Parathyroid adenoma (tissue), 2 donors: Measurements from ENCODE around the gene OSCAR.

ENCODE experiments used
- H2AFZ ChIP-seq: fragments of 300-600 bp; sonication (generic); one replicate; pipeline ENCODE4 v1.7.0; 2017; ENCODE audit warnings: antibody characterized with exemption, mild to moderate bottlenecking
- H3K27ac ChIP-seq: fragments of 300-600 bp; sonication (generic); one replicate; pipeline ENCODE4 v1.7.0; 2017
- H3K27me3 ChIP-seq: fragments of 300-600 bp; sonication (generic); one replicate; pipeline ENCODE4 v1.7.0; 2017; ENCODE audit warnings: low read length; ENCODE audit not compliant: control insufficient read depth, insufficient read depth
- H3K36me3 ChIP-seq: fragments of 300-600 bp; sonication (generic); one replicate; pipeline ENCODE4 v1.7.0; 2017; ENCODE audit warnings: low read length; ENCODE audit not compliant: control insufficient read depth, insufficient read depth
- H3K4me1 ChIP-seq: fragments of 300-600 bp; sonication (generic); one replicate; pipeline ENCODE4 v1.7.0; 2017; ENCODE audit warnings: control low read depth
- H3K4me2 ChIP-seq: fragments of 300-600 bp; sonication (generic); one replicate; pipeline ENCODE4 v1.7.0; 2017; ENCODE audit warnings: low read length
- H3K4me3 ChIP-seq: fragments of 300-600 bp; sonication (generic); one replicate; pipeline ENCODE4 v1.7.0; 2017; ENCODE audit warnings: low read depth, low read length
- H3K79me2 ChIP-seq: fragments of 300-600 bp; sonication (generic); one replicate; pipeline ENCODE4 v1.7.0; 2017; ENCODE audit warnings: control low read depth
- H3K9ac ChIP-seq: fragments of 300-600 bp; sonication (generic); one replicate; pipeline ENCODE4 v1.7.0; 2017; ENCODE audit warnings: mild to moderate bottlenecking
- H3K9me3 ChIP-seq: fragments of 300-600 bp; sonication (generic); one replicate; pipeline ENCODE4 v1.7.0; 2017; ENCODE audit warnings: low read length; ENCODE audit not compliant: control insufficient read depth
- TF ChIP-seq, protein P1 (sequence below): fragments of 300-600 bp; sonication (generic); IDR thresholded peaks from one replicate; pipeline ENCODE4 v1.7.0; 2017; ENCODE audit warnings: antibody characterized with exemption, mild to moderate bottlenecking
- donor health status: primary hyperparathyroidism.

Gene OSCAR

GRCh38 chr19:54047616-54048015 is 53.0 kb downstream of the OSCAR start:
- H3K4me3 ChIP-seq: no peak overlapping the region
- no peaks in the 10 kb centered on the region for H3K36me3 ChIP-seq
- no peak overlapping the region for H3K27ac ChIP-seq
- H3K4me1 ChIP-seq: no peaks in the 10 kb centered on the region
- no peak overlapping the region for H3K4me2 ChIP-seq
- TF ChIP-seq, protein P1, sequence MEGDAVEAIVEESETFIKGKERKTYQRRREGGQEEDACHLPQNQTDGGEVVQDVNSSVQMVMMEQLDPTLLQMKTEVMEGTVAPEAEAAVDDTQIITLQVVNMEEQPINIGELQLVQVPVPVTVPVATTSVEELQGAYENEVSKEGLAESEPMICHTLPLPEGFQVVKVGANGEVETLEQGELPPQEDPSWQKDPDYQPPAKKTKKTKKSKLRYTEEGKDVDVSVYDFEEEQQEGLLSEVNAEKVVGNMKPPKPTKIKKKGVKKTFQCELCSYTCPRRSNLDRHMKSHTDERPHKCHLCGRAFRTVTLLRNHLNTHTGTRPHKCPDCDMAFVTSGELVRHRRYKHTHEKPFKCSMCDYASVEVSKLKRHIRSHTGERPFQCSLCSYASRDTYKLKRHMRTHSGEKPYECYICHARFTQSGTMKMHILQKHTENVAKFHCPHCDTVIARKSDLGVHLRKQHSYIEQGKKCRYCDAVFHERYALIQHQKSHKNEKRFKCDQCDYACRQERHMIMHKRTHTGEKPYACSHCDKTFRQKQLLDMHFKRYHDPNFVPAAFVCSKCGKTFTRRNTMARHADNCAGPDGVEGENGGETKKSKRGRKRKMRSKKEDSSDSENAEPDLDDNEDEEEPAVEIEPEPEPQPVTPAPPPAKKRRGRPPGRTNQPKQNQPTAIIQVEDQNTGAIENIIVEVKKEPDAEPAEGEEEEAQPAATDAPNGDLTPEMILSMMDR: no peak
- no peak overlapping the region for H2AFZ ChIP-seq
- H3K79me2 ChIP-seq: no peaks in the 10 kb centered on the region
- H3K9ac ChIP-seq: no peak overlapping the region
- no peaks in the 10 kb centered on the region for H3K27me3 ChIP-seq
- no peaks in the 10 kb centered on the region for H3K9me3 ChIP-seq

DNA sequence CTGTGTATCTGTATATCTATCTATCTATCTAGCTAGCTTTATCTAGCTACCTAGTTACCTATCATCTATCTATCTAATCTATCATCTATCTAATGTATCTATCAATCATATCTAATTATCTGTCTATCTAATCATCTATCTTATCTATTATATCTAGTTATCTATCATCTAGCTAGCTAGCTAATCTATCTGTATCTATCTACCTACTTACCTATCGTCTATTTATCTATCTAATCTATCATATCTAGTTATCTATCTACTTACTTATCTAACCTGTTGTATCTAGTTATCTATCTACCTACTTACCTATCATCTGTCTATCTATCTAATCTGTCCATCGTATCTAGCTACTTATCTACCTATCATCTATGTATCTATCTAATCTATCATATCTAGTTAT is 54.8 kb downstream of the OSCAR start:
- Histone ChIP-seq H3K9ac (no peak overlapping the region), H3K4me3 (no peak overlapping the region), H3K9me3 (no peaks in the 10 kb centered on the region), H3K4me1 (no peaks in the 10 kb centered on the region), H3K79me2 (no peaks in the 10 kb centered on the region), H3K36me3 (no peaks in the 10 kb centered on the region), H2AFZ (no peak overlapping the region), H3K4me2 (no peak overlapping the region), H3K27me3 (no peaks in the 10 kb centered on the region), H3K27ac (no peak overlapping the region)
- TF ChIP-seq, protein P1: no peak
